H1 (cell line): ENCODE results near the gene FAM50A. TPM values are rescaled to one million over a fixed set of nuclear protein-coding genes. Genes with fewer than 3 reads are reported as not detected.

Source experiments
- CTCF ChIA-PET: fragments of 300-600 bp; sonication (Branson Sonifier 250); formaldehyde crosslinking; loops from one replicate; lab custom pipeline; 2021; ENCODE audit not compliant: partially characterized antibody; lab: Charles Lee
- POLR2A ChIA-PET: fragments of 300-600 bp; sonication (Branson Sonifier 250); formaldehyde crosslinking; loops from one replicate; lab custom pipeline; 2021; ENCODE audit warnings: inconsistent platforms; ENCODE audit not compliant: partially characterized antibody; lab: Charles Lee
- DNase-seq, 2 experiments: peaks; one replicate each; pipeline versions ENCODE4 v3.0.0 to v3.0.0-alpha.2; 2010 to 2022; ENCODE audit warnings: low spot score in 2 of 2, low read depth in 1 of 2, mixed read lengths in 1 of 2
- FAIRE-seq: peaks from 2 replicates; lab custom pipeline; 2011; peaks lifted over from hg19 to GRCh38; lab: Jason Lieb, UNC
- H2AFZ ChIP-seq: 2 replicates; pipeline ENCODE4 v1.8.1; 2012; ENCODE audit warnings: low read length, inconsistent platforms
- H2AK5ac ChIP-seq: 2 replicates; pipeline ENCODE4 v1.6.1; 2013; ENCODE audit warnings: low read depth, low read length
- H2BK120ac ChIP-seq: replicated peaks from 2 replicates; pipeline ENCODE3; 2013; ENCODE audit warnings: low read depth, low read length, inconsistent platforms
- H2BK12ac ChIP-seq: 2 replicates; pipeline ENCODE4 v1.6.1; 2013; ENCODE audit warnings: low read depth, low read length
- H2BK15ac ChIP-seq: 2 replicates; pipeline ENCODE4 v1.6.1; 2013; ENCODE audit warnings: low read length
- H2BK20ac ChIP-seq: 2 replicates; pipeline ENCODE4 v1.6.1; 2013; ENCODE audit warnings: low read length
- H2BK5ac ChIP-seq: 2 replicates; pipeline ENCODE4 v1.6.1; 2013; ENCODE audit warnings: low read depth, low read length
- H3K14ac ChIP-seq: 2 replicates; pipeline ENCODE4 v1.6.1; 2013; ENCODE audit warnings: inconsistent platforms; ENCODE audit not compliant: insufficient read length
- H3K18ac ChIP-seq: 2 replicates; pipeline ENCODE4 v1.6.1; 2013; ENCODE audit warnings: low read length; ENCODE audit errors: extremely low read depth
- H3K23ac ChIP-seq: 2 replicates; pipeline ENCODE4 v1.6.1; 2013; ENCODE audit warnings: inconsistent platforms; ENCODE audit not compliant: insufficient read length
- H3K23me2 ChIP-seq: 2 replicates; pipeline ENCODE4 v1.6.1; 2013; ENCODE audit warnings: low read depth, low read length
- H3K27ac ChIP-seq: 2 replicates; pipeline ENCODE4 v1.6.1; 2011; ENCODE audit warnings: low read depth, low read length, inconsistent platforms
- H3K27me3 ChIP-seq, 4 experiments: replicated peaks in 1 of 4; 1 replicate in 1 of 4; 2 replicates in 3 of 4; pipeline versions ENCODE4 v1.6.1 to v1.8.1; 2011 to 2013; ENCODE audit warnings: low read length in 3 of 4, mild to moderate bottlenecking in 3 of 4, inconsistent platforms in 2 of 4, mixed read lengths in 2 of 4, moderate library complexity in 1 of 4; ENCODE audit not compliant: control insufficient read depth in 3 of 4, insufficient read depth in 3 of 4; ENCODE audit errors: extremely low read depth in 1 of 4
- H3K36me3 ChIP-seq, 4 experiments: 2 replicates each; pipeline versions ENCODE4 v1.6.1 to v1.8.1; 2011 to 2013; ENCODE audit warnings: mild to moderate bottlenecking in 4 of 4, low read length in 3 of 4, moderate library complexity in 2 of 4, control low read depth in 1 of 4, inconsistent platforms in 1 of 4; ENCODE audit not compliant: insufficient read depth in 4 of 4, control insufficient read depth in 2 of 4
- H3K4ac ChIP-seq: replicated peaks from 2 replicates; pipeline ENCODE3; 2013; ENCODE audit warnings: low read length, low read depth, mixed read lengths, inconsistent platforms; ENCODE audit not compliant: insufficient read length
- H3K4me1 ChIP-seq, 4 experiments: replicated peaks in 1 of 4; 1 replicate in 1 of 4; 2 replicates in 3 of 4; pipeline versions ENCODE4 v1.6.1 to v1.8.1; 2011 to 2013; ENCODE audit warnings: low read length in 3 of 4, inconsistent platforms in 2 of 4, mixed read lengths in 1 of 4; ENCODE audit not compliant: insufficient read depth in 4 of 4, control insufficient read depth in 3 of 4
- H3K4me2 ChIP-seq, 2 experiments: 2 replicates each; pipeline versions ENCODE4 v1.6.1 to v1.8.1; 2011 to 2013; ENCODE audit warnings: low read depth in 2 of 2, low read length in 2 of 2, control low read depth in 1 of 2, inconsistent platforms in 1 of 2, mild to moderate bottlenecking in 1 of 2; ENCODE audit not compliant: insufficient read depth in 1 of 2
- H3K4me3 ChIP-seq, 4 experiments: fragments of 200-600, 300-600 bp in 1 of 4; sonication (generic), shearing (Covaris generic), sonication (Bioruptor Twin) in 1 of 4; 2 replicates each; pipeline versions ENCODE4 v1.5.1 to v1.8.1; 2011 to 2016; ENCODE audit warnings: low read length in 4 of 4, low read depth in 3 of 4, control low read depth in 2 of 4, inconsistent platforms in 2 of 4, mild to moderate bottlenecking in 2 of 4, mixed read lengths in 1 of 4, moderate library complexity in 1 of 4; ENCODE audit not compliant: insufficient read depth in 2 of 4; ENCODE audit errors: extremely low read depth in 1 of 4
- H3K56ac ChIP-seq: replicated peaks from 2 replicates; pipeline ENCODE3; 2013; ENCODE audit warnings: low read depth, mild to moderate bottlenecking, mixed read lengths, low read length, inconsistent platforms; ENCODE audit not compliant: insufficient read length
- H3K79me1 ChIP-seq: 2 replicates; pipeline ENCODE4 v1.6.1; 2013; ENCODE audit warnings: low read depth, low read length, control low read depth
- H3K79me2 ChIP-seq, 2 experiments: 2 replicates each; pipeline versions ENCODE4 v1.6.1 to v1.8.1; 2012 to 2013; ENCODE audit warnings: low read length in 2 of 2, mild to moderate bottlenecking in 2 of 2, inconsistent platforms in 1 of 2; ENCODE audit not compliant: insufficient read depth in 2 of 2, control insufficient read depth in 1 of 2
- H3K9ac ChIP-seq, 4 experiments: replicated peaks in 1 of 4; 1 replicate in 1 of 4; 2 replicates in 3 of 4; pipeline versions ENCODE4 v1.6.1 to v1.8.1; 2011 to 2013; ENCODE audit warnings: low read depth in 3 of 4, low read length in 3 of 4, control low read depth in 2 of 4, mild to moderate bottlenecking in 2 of 4, moderate library complexity in 2 of 4, inconsistent platforms in 1 of 4; ENCODE audit errors: extremely low read depth in 1 of 4
- H3K9me3 ChIP-seq, 2 experiments: 2 replicates each; pipeline versions ENCODE4 v1.6.1 to v1.8.1; 2012 to 2013; ENCODE audit warnings: mild to moderate bottlenecking in 2 of 2, moderate library complexity in 2 of 2, control low read depth in 1 of 2, inconsistent platforms in 1 of 2, low read depth in 1 of 2, low read length in 1 of 2, mixed read lengths in 1 of 2; ENCODE audit not compliant: insufficient read depth in 2 of 2
- H4K20me1 ChIP-seq, 2 experiments: replicated peaks in 1 of 2; 2 replicates each; pipeline versions ENCODE3 to v1.8.1; 2011 to 2013; ENCODE audit warnings: inconsistent platforms in 2 of 2, low read length in 2 of 2, mild to moderate bottlenecking in 1 of 2; ENCODE audit not compliant: insufficient read depth in 2 of 2, control insufficient read depth in 1 of 2
- H4K5ac ChIP-seq: 2 replicates; pipeline ENCODE4 v1.6.1; 2013; ENCODE audit warnings: low read length, low read depth, mixed read lengths, inconsistent platforms; ENCODE audit not compliant: insufficient read length
- H4K8ac ChIP-seq: 2 replicates; pipeline ENCODE4 v1.8.0; 2013; ENCODE audit warnings: mild to moderate bottlenecking, moderate library complexity, low read length, inconsistent platforms; ENCODE audit not compliant: insufficient read depth; ENCODE audit errors: extremely low read depth
- H4K91ac ChIP-seq: replicated peaks from 2 replicates; pipeline ENCODE3; 2013; ENCODE audit warnings: low read length, mixed read lengths, inconsistent platforms; ENCODE audit not compliant: insufficient read length
- CBX8 ChIP-seq: fragments of 300-800, 300-1000 bp; sonication (generic); IDR thresholded peaks from 2 replicates; pipeline ENCODE4 v1.7.1; 2016; ENCODE audit warnings: low read depth, low read length, borderline replicate concordance
- CTBP2 ChIP-seq: IDR thresholded peaks from 2 replicates; pipeline ENCODE4 v1.7.0; 2011; ENCODE audit warnings: borderline replicate concordance, mild to moderate bottlenecking, moderate library complexity, mixed read lengths, low read length; ENCODE audit not compliant: insufficient read depth, insufficient read length
- HDAC2 ChIP-seq, 2 experiments: fragments of 300-600 bp in 1 of 2; sonication (generic) in 1 of 2; IDR thresholded peaks; 2 replicates each; pipeline ENCODE4 v1.6.1; 2011 to 2012; ENCODE audit warnings: low read depth in 2 of 2, low read length in 2 of 2, mild to moderate bottlenecking in 2 of 2, moderate library complexity in 2 of 2, borderline replicate concordance in 1 of 2, inconsistent platforms in 1 of 2
- JUN ChIP-seq: IDR thresholded peaks from 2 replicates; pipeline ENCODE4 v1.6.1; 2011; ENCODE audit warnings: low read depth, mild to moderate bottlenecking, improper control_type of control experiment, low read length
- NRF1 ChIP-seq: IDR thresholded peaks from 2 replicates; pipeline ENCODE4 v1.6.1; 2011; ENCODE audit warnings: mild to moderate bottlenecking, low read depth, low read length, improper control_type of control experiment
- PHF8 ChIP-seq: fragments of 200-600 bp; sonication (generic); conservative IDR thresholded peaks from 2 replicates; pipeline ENCODE4 v1.7.1; 2012; ENCODE audit warnings: low read depth, mild to moderate bottlenecking, inconsistent platforms, low read length, moderate library complexity
- POLR2A ChIP-seq, 2 experiments: IDR thresholded peaks; 1 replicate in 1 of 2; 2 replicates in 1 of 2; pipeline ENCODE4 v1.6.1; 2011; ENCODE audit warnings: low read depth in 2 of 2, low read length in 2 of 2, mild to moderate bottlenecking in 2 of 2; ENCODE audit errors: control extremely low read depth in 1 of 2
- POU5F1 ChIP-seq: IDR thresholded peaks from 2 replicates; pipeline ENCODE4 v1.6.1; 2011; ENCODE audit warnings: low read depth, mild to moderate bottlenecking, low read length, moderate library complexity
- WGBS, 2 experiments: shearing (Covaris generic) in 1 of 2; methylation state at CpG; one replicate each; pipeline versions ENCODE4 v1.1.6 to v1.1.7; 2013 to 2015; ENCODE audit warnings: low lambda C conversion rate in 2 of 2, mixed read lengths in 2 of 2, inconsistent platforms in 1 of 2, low coverage in 1 of 2, missing lambda C conversion rate in 1 of 2; ENCODE audit not compliant: insufficient replicate concordance in 2 of 2, insufficient coverage in 1 of 2, insufficient read length in 1 of 2; ENCODE audit errors: extremely low coverage in 1 of 2, missing lambda C conversion rate in 1 of 2; 5-methylcytosine and 5-hydroxymethylcytosine counted together
- polyA plus RNA-seq, 7 experiments: library from polyadenylated mRNA; depleted of rRNA in 3 of 7; stranded (reverse) in 5 of 7; unstranded in 2 of 7; fragments of >200 nt in 5 of 7; fragments of 200-250 nt in 2 of 7; gene quantifications; 1 replicate in 5 of 7; 2 replicates in 1 of 7; 4 replicates in 1 of 7; pipeline versions ENCODE4 v1.2.1 to v1.2.3, GENCODE V29; 2011 to 2013; ENCODE audit warnings: missing spikeins in 2 of 7, mixed read lengths in 2 of 7
- total RNA-seq: library from RNA; stranded (reverse); fragmentation: NEBNext Ultra II Directional; extraction: Animal tissue kit (Norgen Biotek cat#: 25700); gene quantifications from 2 replicates; pipeline ENCODE4 v1.2.1, GENCODE V29; 2021
- TF ChIP-seq, protein P1 (sequence below), 3 experiments: IDR thresholded peaks; 1 replicate in 2 of 3; 2 replicates in 1 of 3; pipeline versions ENCODE4 v1.5.1 to v1.6.1; 2011; ENCODE audit warnings: low read length in 3 of 3, mild to moderate bottlenecking in 3 of 3, inconsistent platforms in 2 of 3, low read depth in 1 of 3, moderate library complexity in 1 of 3; ENCODE audit not compliant: insufficient read depth in 1 of 3; ENCODE audit errors: control extremely low read depth in 1 of 3

Gene FAM50A
- total and polyA plus RNA-seq, 2 of the 8 experiments (the other 6 are each of a cell fraction or from before 2014, with no cell fraction given) = 30.7 to 48.7 TPM

DNA sequence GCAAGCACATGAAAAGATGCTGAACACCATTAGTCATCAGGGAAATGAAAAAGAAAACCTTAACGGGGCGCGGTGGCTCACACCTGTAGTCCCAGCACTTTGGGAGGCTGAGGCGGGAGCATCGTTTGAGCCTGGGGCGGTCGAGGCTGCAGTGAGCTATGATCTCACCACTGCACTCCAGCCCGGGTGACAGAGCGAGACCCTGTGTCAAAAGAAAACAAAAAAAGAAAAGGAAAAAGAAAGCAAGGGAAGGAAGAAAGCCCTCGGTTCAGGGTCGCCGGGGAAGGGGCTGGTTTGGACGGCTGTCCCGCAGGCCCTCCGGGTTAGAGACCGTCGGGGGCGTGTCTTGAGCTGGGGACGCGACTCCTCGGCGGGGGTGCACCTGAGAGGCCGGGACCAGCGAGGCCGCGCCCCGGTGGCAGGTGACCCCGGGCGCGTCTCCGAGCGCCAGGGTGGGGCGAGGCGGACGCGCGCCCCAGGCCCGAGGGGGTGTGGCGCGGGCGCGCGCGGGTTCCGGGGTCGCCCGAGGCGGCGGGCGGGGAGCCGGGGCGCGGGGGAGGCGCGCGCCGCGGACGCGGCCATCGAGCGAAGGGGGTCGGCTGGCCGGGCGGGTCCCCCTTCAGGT, 13.7 kb downstream of the FAM50A start:
- H3K18ac ChIP-seq = no peak overlapping the region
- H2BK12ac ChIP-seq = no peak overlapping the region
- H3K14ac ChIP-seq = no peak overlapping the region
- H3K9me3 ChIP-seq = no peaks in the 10 kb centered on the region
- no peak overlapping the region for H3K27ac ChIP-seq
- 9% methylated on average over 25 of the region's 65 CpGs; no CpG with 5 or more reads in 1 of the 2 experiments for WGBS, 2 experiments
- H4K91ac ChIP-seq = no peak overlapping the region
- H3K79me2 ChIP-seq = no peaks in the 10 kb centered on the region
- H2AK5ac ChIP-seq = no peak overlapping the region
- H3K4me2 ChIP-seq = peak overlapping the region; percentile 33 to 71; a peak in 3 of 4 replicates
- POLR2A ChIA-PET = interaction anchor here (0.7 to 2.8 kb wide), 6 partner anchors 8 to 82 kb away, joined by 3 to 14 read pairs (median 4); no protein-coding TSS in a partner anchor
- H3K79me1 ChIP-seq = no peaks in the 10 kb centered on the region
- H4K5ac ChIP-seq = no peak overlapping the region
- no peak overlapping the region for H3K56ac ChIP-seq
- H3K36me3 ChIP-seq = no peaks in the 10 kb centered on the region; a peak in 3 of 8 replicates
- H4K20me1 ChIP-seq = no peaks in the 10 kb centered on the region
- no peak overlapping the region for H2BK20ac ChIP-seq
- CTCF ChIA-PET = interaction anchor here (2.3 kb wide), 1 partner anchor 15 kb away, joined by 11 read pairs; no protein-coding TSS in a partner anchor
- H3K9ac ChIP-seq = peak overlapping the region in 2 of 4 experiments; percentile 37 to 69; a peak in 4 of 7 replicates
- no peak overlapping the region for H3K23ac ChIP-seq
- H2BK15ac ChIP-seq = no peak overlapping the region
- no peak overlapping the region for H2BK5ac ChIP-seq
- H3K23me2 ChIP-seq = no peaks in the 10 kb centered on the region; the same call in 1 of the 2 replicates
- H3K4me1 ChIP-seq = peaks cover 0 to 2% (median 0%) of the 10 kb centered on the region in 4 experiments; a peak in 2 of 7 replicates
- peak overlapping the region; percentile 79; the same call in 1 of the 2 replicates for H4K8ac ChIP-seq
- peak in 1 of 2 experiments; percentile 65 for DNase-seq
- H3K27me3 ChIP-seq = peaks cover 0 to 3% (median 0%) of the 10 kb centered on the region in 4 experiments; a peak in 1 of 7 replicates
- no peak for FAIRE-seq
- no peak overlapping the region for H2BK120ac ChIP-seq
- H3K4ac ChIP-seq = no peak overlapping the region
- H3K4me3 ChIP-seq = peak overlapping the region; percentile 21 to 71 (median 46); a peak in 6 of 8 replicates
- H2AFZ ChIP-seq = no peak overlapping the region
- TF ChIP-seq CBX8 = no peak
- TF ChIP-seq NRF1 = no peak
- no peak for TF ChIP-seq POLR2A (IDR thresholded peaks at IDR 0.05; ENCODE audit: control extremely low read depth in 1 of 2, low read depth in 2 of 2, low read length in 2 of 2)
- no peak for TF ChIP-seq CTBP2
- no peak for TF ChIP-seq JUN
- no peak for TF ChIP-seq POU5F1
- TF ChIP-seq HDAC2 (IDR thresholded peaks at IDR 0.05; ENCODE audit: borderline replicate concordance in 1 of 2, low read depth in 2 of 2, low read length in 2 of 2) = no peak
- TF ChIP-seq PHF8 = no peak
- TF ChIP-seq, protein P1, sequence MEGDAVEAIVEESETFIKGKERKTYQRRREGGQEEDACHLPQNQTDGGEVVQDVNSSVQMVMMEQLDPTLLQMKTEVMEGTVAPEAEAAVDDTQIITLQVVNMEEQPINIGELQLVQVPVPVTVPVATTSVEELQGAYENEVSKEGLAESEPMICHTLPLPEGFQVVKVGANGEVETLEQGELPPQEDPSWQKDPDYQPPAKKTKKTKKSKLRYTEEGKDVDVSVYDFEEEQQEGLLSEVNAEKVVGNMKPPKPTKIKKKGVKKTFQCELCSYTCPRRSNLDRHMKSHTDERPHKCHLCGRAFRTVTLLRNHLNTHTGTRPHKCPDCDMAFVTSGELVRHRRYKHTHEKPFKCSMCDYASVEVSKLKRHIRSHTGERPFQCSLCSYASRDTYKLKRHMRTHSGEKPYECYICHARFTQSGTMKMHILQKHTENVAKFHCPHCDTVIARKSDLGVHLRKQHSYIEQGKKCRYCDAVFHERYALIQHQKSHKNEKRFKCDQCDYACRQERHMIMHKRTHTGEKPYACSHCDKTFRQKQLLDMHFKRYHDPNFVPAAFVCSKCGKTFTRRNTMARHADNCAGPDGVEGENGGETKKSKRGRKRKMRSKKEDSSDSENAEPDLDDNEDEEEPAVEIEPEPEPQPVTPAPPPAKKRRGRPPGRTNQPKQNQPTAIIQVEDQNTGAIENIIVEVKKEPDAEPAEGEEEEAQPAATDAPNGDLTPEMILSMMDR (IDR thresholded peaks at IDR 0.05; ENCODE audit: control extremely low read depth in 1 of 3, insufficient read depth in 1 of 3, low read depth in 1 of 3, low read length in 3 of 3) = no peak
